GM19438 (cell line): ENCODE measurements around the gene NGLY1.
A peak's percentile ranks its signal among the peaks of the same experiment; 100 is the strongest.

Experiments used
- ATAC-seq: cut with Tn5 transposase; IDR thresholded peaks from one replicate; pipeline ENCODE4 v1.9.1; 2021; ENCODE audit warnings: low read depth; ENCODE audit not compliant: unreplicated experiment

NGLY1 gene, protein sequence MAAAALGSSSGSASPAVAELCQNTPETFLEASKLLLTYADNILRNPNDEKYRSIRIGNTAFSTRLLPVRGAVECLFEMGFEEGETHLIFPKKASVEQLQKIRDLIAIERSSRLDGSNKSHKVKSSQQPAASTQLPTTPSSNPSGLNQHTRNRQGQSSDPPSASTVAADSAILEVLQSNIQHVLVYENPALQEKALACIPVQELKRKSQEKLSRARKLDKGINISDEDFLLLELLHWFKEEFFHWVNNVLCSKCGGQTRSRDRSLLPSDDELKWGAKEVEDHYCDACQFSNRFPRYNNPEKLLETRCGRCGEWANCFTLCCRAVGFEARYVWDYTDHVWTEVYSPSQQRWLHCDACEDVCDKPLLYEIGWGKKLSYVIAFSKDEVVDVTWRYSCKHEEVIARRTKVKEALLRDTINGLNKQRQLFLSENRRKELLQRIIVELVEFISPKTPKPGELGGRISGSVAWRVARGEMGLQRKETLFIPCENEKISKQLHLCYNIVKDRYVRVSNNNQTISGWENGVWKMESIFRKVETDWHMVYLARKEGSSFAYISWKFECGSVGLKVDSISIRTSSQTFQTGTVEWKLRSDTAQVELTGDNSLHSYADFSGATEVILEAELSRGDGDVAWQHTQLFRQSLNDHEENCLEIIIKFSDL

DNA sequence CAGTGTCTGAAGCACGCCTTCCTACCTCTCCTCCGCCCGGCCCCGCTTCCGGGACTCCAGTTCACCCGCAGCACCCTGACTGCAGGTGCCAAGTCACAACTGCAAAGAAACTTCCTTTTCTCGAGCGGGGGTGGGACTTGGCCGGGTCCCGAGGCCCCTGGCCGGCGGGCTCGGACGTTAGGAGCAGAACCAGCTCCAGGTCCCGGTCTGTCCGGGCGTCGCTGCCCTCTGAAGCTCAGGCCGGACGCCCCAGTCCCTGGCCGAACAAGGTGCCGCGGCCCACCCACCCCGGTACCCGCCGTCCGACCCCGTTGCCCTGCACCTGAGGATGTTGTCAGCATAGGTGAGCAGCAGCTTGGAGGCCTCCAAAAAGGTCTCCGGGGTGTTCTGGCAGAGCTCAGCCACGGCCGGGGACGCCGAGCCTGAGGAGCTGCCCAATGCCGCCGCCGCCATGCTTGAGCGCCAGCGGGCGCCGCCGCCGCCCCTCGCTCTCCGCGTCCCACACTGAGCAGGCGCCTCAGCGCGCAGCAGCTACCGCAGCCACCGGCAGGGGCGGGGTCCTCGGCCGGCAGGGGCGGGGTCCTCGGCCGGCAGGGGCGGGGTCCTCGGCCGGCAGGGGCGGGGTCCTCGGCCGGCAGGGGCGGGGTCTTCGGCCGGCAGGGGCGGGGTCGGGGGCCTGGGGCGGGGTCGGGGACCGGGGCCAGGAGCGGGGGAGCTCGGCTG, at the start of gene NGLY1:
Gene NGLY1, minus strand, starts transcription at position 506 of the 723 bp plus-strand sequence. Its CDS starts 53 bp downstream, at position 453.
- ATAC-seq = peak; percentile 74

DNA sequence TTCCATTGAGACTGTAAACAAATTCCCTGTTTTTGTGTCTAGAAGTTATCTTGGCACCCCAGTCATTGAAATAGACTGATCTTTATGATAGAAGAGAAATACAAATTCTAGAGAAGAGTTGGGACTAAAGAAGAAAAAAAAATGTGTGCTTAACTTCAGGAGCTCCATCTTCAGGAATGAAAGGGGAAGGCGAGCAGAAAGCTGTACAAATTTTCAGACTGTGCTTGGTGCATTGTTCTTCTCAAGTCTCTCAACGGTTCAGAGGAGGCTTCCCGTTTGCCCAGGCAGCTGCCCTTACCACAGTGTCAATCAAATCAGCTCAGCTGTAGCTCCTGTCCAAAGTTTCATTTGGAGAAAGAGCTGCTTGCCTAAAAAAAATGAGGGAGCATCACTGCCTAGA, 48.3 kb upstream of the NGLY1 start:
- no peak for ATAC-seq

DNA sequence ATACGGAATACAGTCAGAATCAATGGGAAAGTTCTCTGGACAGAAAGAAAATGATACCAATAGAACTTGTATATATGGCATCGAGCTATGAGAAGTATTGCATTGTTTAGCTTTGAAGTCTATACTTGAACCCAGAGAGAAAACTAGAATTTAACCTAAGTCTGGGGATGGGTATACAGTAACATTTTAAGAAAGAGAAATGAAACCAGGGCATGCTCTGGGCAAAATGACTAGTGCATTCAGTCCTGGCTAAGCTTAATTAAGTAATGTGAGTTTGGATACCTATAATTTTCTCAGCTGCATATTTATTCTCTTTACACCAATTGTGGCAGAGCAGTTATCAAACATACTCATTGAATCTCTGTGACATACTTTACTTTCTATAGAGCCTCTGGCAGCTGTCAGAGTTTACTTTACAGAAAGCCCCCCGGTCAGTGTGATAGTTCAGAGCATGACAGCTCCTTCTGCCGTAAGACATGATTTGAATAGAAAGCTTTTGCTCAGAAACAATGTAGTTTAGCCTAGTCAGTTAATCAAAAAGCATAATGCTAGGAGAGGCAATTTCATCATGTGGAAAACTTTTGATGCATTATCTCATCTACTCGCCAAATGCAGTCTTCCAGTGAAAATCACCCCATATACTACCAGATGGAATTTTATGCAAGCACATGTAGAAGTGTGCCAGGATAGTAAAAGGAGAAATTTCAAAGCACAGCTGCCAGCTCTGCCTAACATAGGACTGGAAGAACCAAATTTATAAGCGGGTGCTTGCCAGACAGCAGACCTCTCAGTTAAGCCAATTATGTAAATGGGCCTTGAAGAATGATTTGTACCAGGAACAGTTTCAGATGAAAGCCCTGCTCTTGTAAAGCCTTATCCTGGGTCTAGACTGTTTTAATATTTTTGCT, 47.4 kb upstream of the NGLY1 start:
- no peak for ATAC-seq

DNA sequence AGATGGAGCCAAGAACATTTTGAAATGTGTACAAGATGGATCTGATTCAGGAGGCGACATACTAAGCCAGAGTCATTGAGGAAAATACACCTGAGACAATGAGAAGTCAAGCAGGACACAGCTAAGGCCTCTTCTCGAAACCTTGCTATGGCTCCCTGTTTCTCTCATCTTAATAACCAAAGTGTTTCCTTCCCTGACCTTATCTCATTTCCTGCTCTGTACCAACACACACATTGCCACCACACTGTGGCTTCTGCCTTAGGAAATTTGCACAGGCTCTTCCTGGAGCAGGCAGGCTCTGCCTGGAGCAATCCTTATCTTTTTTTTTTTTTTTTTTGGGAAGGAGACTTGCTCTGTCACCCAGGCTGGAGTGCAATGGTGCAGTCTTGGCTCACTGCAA, 43.3 kb upstream of the NGLY1 start:
- no peak for ATAC-seq

DNA sequence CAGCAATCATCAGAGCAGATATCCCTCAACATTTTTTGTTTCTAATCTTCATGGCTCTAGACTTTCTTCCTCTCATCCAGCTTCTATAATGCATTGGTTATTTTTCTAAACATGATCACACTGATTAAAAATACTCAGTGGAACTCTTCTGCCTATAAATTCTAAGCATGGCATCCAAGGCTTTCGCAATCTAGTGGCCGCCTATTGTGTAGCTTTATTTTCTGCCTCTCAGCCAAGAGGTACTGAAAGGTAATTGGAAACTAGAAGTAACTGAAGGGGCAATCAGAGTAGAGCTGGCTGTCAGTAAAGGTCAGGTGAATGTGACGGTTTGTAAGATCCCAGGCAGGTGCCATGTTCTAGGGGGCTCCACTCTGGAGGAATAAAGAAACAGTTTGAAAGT, 40.1 kb upstream of the NGLY1 start:
- no peak for ATAC-seq

DNA sequence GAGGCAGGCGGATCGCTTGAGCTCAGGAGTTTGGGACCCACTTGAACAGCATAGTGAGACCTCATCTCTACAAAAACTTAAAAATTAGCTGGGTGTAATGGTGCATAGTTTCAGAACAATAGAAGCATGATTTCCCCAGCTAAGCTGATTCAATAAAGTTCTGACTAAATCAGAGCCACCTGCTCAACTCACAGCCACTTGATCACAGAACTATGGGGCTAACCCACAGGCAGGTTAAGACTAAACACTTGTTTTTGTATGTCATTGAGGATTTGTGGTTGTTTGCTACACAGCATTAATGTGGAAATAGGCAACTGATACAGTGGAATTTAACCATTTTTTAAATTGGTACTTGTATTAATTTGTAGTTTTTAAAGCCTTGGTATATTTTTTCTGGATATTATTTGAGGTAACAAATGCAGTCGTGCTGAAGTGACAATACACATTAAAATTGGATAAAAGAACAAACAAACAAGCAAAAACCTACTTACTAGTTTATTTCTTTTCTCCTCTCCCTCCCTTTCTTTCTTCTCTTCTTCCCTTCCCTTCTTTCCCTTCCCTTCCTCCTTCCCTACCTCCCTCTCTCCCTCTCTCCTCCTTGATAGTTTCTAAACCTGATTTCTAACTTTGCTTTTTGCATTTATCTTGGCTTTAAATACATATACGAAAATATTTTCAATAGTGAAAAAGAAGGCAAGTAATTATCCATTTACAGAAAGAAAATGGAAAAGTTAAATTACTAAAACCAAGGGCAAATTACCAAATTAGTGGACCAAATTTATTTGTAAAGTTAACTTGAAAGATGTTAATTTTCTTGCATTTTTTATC, 38.7 kb upstream of the NGLY1 start:
- no peak for ATAC-seq

DNA sequence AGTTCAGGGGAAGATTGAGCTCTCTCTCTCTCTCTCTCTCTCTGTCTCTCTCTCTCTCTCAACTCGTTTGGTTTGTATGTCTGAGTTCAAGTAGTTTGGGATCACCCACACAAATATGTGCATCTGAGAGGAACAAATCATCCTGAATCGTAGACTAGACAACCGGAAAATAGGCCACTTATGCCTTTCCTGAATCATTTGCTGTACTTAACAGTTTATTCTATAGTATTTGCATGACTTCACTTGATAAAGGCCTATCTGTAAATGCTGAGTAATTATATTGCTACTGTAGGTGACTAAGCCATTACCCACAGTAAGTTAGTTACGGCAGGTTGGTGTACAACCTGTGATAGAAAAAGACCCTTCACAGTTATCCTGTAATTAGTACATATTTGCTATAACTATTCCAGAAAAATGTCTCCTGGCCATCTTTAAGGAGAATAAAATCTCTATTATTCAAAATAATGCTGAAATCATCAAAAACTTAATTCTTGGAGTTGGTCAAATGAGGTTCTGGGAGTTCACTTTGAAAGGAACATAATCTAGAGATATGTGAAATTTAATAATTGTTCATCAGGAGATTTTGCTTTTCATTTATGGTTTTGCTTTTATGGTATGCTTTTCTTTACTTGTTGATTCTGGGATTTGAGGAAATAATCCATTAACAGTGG, 37.7 kb upstream of the NGLY1 start:
- no peak for ATAC-seq

DNA sequence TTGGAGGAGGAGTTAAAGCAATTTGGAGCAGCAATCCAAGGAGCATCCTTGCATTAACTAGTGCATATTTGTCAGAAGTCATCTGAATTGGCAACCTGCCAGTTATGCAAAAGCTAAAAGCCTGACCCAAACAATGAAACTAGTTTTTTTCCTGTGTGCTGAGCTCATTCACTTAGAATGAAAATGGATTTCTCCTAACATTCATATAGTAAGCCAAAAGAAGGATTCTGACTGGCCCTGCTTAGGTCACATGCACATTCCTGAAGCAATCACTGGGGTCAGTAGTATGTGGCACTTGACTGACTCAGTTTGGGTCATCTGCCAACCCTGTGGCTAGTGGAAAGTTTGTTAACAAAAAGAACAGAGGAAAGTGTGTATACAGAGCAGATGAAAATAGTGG, 37.1 kb upstream of the NGLY1 start:
- no peak for ATAC-seq

DNA sequence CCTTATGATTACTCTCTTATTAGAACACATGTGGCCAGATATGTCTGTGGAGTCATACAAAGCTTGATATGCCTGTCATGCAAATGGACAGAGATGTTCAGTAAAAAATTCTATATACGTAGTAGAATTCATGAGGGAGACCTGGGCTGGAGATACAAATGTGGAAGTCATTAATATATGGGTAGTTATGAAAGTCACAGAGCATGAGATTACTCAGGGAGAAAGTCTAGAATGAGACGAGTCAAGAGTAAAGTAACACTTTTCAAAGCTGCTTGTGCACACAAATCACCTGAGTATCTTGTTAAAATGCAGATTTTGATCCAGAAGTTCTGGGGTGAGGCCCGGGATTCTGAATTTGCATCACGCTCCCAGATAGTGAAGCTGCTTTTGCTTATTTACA, 35.1 kb upstream of the NGLY1 start:
- ATAC-seq = no peak

DNA sequence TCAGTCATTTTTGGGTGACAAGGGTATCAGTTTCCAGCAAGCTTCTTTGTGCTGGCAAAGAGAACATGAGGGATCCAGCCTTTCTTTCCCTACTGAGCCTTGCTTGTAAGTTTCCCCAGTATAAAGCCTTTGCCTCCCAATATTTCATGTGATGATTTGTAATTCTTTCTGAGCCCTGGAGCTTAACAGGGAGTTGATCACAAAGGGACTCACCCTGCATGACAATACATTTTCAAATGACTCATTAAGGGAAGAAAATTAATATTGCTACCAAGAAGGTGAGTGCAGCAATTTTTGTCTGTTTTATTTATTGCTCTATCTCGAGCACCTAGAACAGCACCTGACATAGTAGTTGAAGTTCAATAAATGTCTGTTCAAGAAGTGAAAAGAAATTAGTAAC, 34.4 kb upstream of the NGLY1 start:
- no peak for ATAC-seq

GRCh38 chr3:25817107-25817506, 33.9 kb upstream of the NGLY1 start:
- no peak for ATAC-seq

GRCh38 chr3:25812644-25813043, 29.4 kb upstream of the NGLY1 start:
- ATAC-seq = no peak

GRCh38 chr3:25804676-25805075, 21.4 kb upstream of the NGLY1 start:
- ATAC-seq = no peak

- no peak for ATAC-seq
Measured at GRCh38 chr3:25803833-25804232, 20.6 kb upstream of the NGLY1 start.

DNA sequence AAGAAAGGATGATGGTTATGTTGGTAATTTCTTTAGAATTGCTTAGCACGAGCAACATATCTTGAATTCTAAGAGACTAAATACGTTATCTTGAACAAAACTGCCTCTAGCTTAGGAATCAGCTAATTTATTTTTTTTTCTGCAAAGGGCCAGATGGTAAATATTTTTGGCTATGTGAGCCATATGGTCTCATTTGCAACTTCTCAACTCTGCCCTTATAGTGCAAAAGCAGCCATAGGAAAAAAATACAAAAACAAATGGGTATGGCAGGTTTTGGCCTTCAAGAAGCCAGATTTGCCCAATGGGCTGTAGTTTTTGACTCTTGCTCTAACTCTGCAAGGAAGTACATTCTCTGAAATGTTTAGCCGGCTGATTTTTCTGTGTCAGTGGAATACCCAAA, 18.5 kb upstream of the NGLY1 start:
- no peak for ATAC-seq

GRCh38 chr3:25789596-25790556, 6.6 kb upstream of the NGLY1 start, which contains the start of gene OXSM:
TSS of gene OXSM (plus strand) at chr3:25790090. CDS start at chr3:25791021, 931 bp downstream.
- ATAC-seq = peak; percentile 96

GRCh38 chr3:25789209-25789595, 6.0 kb upstream of the NGLY1 start:
- ATAC-seq = no peak

DNA sequence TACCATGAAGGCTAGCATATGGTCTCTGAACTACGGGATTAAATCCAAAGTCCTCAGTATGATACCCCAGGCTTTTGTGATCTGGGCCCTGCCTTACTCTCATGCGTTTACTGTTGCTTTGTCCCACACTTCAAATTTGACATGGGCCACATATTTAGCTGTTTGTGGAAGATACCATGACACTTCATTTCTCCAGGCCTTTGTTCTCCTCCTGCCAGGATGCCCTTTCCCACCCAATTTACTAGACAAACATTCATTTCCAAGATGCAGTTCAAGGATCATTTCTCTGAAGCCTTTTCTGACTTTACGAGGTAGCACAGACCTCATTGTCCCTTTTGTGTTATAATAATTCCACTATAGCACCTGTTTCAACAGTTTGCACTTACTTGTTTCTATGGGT, 4.4 kb upstream of the NGLY1 start:
- no peak for ATAC-seq
